SK-N-SH treated with all-trans-retinoic acid at 6 μM for 48 hours (cell line): ENCODE results near the gene PIK3R3.

ENCODE experiments used
- ARNTL ChIP-seq: fragments of 450-650 bp; formaldehyde crosslinking; IDR thresholded peaks from 2 replicates; pipeline ENCODE4 v1.5.0; 2020; ENCODE audit warnings: low read depth, mild to moderate bottlenecking, moderate library complexity, borderline replicate concordance
- ESRRG ChIP-seq: fragments of 250-450 bp; sonication (Bioruptor Pico); IDR thresholded peaks from 2 replicates; pipeline ENCODE4 v1.6.1; 2021; ENCODE audit warnings: mild to moderate bottlenecking
- GLIS3 ChIP-seq: fragments of 250-450 bp; sonication (Bioruptor Pico); IDR thresholded peaks from 2 replicates; pipeline ENCODE4 v1.5.0; 2020; ENCODE audit warnings: mild to moderate bottlenecking, moderate library complexity
- PPARA ChIP-seq: fragments of 250-450 bp; sonication (Bioruptor Pico); IDR thresholded peaks from 2 replicates; pipeline ENCODE4 v1.5.0; 2020; ENCODE audit warnings: mild to moderate bottlenecking, borderline replicate concordance
- RARB ChIP-seq: fragments of 250-450 bp; sonication (Bioruptor Pico); IDR thresholded peaks from 2 replicates; pipeline ENCODE4 v1.8.0; 2021; ENCODE audit warnings: mild to moderate bottlenecking, moderate library complexity
- SNAI2 ChIP-seq: fragments of 250-450 bp; sonication (Bioruptor Pico); IDR thresholded peaks from 2 replicates; pipeline ENCODE4 v1.5.0; 2020; ENCODE audit warnings: mild to moderate bottlenecking, moderate library complexity
- TCF4 ChIP-seq: fragments of 250-450 bp; sonication (Bioruptor Pico); IDR thresholded peaks from 2 replicates; pipeline ENCODE4 v1.8.0; 2021; ENCODE audit warnings: mild to moderate bottlenecking, moderate library complexity, borderline replicate concordance
- TOX ChIP-seq: fragments of 250-450 bp; sonication (Bioruptor Pico); IDR thresholded peaks from 2 replicates; pipeline ENCODE4 v1.8.0; 2021; ENCODE audit warnings: mild to moderate bottlenecking, moderate library complexity, borderline replicate concordance
- ZFP3 ChIP-seq: fragments of 250-450 bp; sonication (Bioruptor Pico); IDR thresholded peaks from 2 replicates; pipeline ENCODE4 v1.5.0; 2020; ENCODE audit warnings: mild to moderate bottlenecking, moderate library complexity
- ZFP30 ChIP-seq: fragments of 450-650 bp; formaldehyde crosslinking; IDR thresholded peaks from 2 replicates; pipeline ENCODE4 v1.5.0; 2022; ENCODE audit warnings: mild to moderate bottlenecking, moderate library complexity
- ZNF8 ChIP-seq: fragments of 450-650 bp; formaldehyde crosslinking; IDR thresholded peaks from 2 replicates; pipeline ENCODE4 v1.5.0; 2020; ENCODE audit warnings: mild to moderate bottlenecking, moderate library complexity
- TF ChIP-seq, protein P1 (sequence below): fragments of 250-450 bp; sonication (Bioruptor Pico); IDR thresholded peaks from 2 replicates; pipeline ENCODE4 v1.8.0; 2020; ENCODE audit warnings: mild to moderate bottlenecking, moderate library complexity, borderline replicate concordance
- TF ChIP-seq, protein P2 (sequence below): fragments of 250-450 bp; sonication (Bioruptor Pico); IDR thresholded peaks from 2 replicates; pipeline ENCODE4 v1.5.1; 2020; ENCODE audit warnings: low read depth, mild to moderate bottlenecking, moderate library complexity
- TF ChIP-seq, protein P3 (sequence below): fragments of 250-450 bp; sonication (Bioruptor Pico); IDR thresholded peaks from 2 replicates; pipeline ENCODE4 v1.8.0; 2021; ENCODE audit warnings: low read depth, mild to moderate bottlenecking, moderate library complexity, borderline replicate concordance

DNA sequence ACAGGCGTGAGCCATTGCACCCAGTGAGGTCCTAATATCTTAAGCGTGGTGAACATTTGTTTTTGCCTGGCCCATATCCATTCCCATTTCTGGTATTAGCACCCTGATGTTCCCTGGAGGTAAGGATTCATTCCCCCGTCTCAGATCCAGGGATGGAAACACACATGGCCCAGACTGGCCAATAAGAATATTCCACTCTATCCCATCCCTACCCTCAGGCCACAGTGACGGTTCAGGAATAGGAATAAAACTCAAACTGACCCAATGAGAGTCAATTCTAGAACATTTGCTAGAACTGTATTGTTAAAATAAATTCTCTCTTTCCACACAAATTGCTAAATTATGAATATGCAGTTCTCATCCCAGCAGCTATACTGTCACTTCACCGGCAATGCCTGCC, 76.1 kb downstream of the PIK3R3 start:
- TF ChIP-seq, protein P1, sequence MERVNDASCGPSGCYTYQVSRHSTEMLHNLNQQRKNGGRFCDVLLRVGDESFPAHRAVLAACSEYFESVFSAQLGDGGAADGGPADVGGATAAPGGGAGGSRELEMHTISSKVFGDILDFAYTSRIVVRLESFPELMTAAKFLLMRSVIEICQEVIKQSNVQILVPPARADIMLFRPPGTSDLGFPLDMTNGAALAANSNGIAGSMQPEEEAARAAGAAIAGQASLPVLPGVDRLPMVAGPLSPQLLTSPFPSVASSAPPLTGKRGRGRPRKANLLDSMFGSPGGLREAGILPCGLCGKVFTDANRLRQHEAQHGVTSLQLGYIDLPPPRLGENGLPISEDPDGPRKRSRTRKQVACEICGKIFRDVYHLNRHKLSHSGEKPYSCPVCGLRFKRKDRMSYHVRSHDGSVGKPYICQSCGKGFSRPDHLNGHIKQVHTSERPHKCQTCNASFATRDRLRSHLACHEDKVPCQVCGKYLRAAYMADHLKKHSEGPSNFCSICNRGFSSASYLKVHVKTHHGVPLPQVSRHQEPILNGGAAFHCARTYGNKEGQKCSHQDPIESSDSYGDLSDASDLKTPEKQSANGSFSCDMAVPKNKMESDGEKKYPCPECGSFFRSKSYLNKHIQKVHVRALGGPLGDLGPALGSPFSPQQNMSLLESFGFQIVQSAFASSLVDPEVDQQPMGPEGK (CRISPR knock-in tag) = no peak
- TF ChIP-seq, protein P2, sequence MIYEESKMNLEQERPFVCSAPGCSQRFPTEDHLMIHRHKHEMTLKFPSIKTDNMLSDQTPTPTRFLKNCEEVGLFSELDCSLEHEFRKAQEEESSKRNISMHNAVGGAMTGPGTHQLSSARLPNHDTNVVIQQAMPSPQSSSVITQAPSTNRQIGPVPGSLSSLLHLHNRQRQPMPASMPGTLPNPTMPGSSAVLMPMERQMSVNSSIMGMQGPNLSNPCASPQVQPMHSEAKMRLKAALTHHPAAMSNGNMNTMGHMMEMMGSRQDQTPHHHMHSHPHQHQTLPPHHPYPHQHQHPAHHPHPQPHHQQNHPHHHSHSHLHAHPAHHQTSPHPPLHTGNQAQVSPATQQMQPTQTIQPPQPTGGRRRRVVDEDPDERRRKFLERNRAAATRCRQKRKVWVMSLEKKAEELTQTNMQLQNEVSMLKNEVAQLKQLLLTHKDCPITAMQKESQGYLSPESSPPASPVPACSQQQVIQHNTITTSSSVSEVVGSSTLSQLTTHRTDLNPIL (CRISPR knock-in tag) = no peak
- no peak for TF ChIP-seq RARB (CRISPR knock-in tag)
- TF ChIP-seq ESRRG (CRISPR knock-in tag) = no peak
- TF ChIP-seq, protein P3, sequence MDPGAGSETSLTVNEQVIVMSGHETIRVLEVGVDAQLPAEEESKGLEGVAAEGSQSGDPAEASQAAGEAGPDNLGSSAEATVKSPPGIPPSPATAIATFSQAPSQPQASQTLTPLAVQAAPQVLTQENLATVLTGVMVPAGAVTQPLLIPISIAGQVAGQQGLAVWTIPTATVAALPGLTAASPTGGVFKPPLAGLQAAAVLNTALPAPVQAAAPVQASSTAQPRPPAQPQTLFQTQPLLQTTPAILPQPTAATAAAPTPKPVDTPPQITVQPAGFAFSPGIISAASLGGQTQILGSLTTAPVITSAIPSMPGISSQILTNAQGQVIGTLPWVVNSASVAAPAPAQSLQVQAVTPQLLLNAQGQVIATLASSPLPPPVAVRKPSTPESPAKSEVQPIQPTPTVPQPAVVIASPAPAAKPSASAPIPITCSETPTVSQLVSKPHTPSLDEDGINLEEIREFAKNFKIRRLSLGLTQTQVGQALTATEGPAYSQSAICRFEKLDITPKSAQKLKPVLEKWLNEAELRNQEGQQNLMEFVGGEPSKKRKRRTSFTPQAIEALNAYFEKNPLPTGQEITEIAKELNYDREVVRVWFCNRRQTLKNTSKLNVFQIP (CRISPR knock-in tag) = no peak
- no peak for TF ChIP-seq ARNTL
- TF ChIP-seq GLIS3 (CRISPR knock-in tag) = no peak
- no peak for TF ChIP-seq ZFP3
- no peak for TF ChIP-seq TOX (CRISPR knock-in tag)
- TF ChIP-seq ZFP30 = no peak
- TF ChIP-seq ZNF8 (CRISPR knock-in tag) = no peak
- no peak for TF ChIP-seq SNAI2
- no peak for TF ChIP-seq PPARA (CRISPR knock-in tag)
- no peak for TF ChIP-seq TCF4 (CRISPR knock-in tag)
